Progenitor cell of endocrine pancreas (in vitro differentiated cells): ENCODE measurements around the gene GNG12. TPM values are rescaled to one million over a fixed set of nuclear protein-coding genes. Genes with fewer than 3 reads are reported as not detected.

Source experiments
- DNase-seq: peaks from one replicate; pipeline ENCODE4 v3.0.0; 2021; ENCODE audit warnings: low spot score; ENCODE audit not compliant: unreplicated experiment
- H3K27ac Mint-ChIP-seq: 2 replicates; pipeline ENCODE4 v1.8.0; 2021; ENCODE audit warnings: mild to moderate bottlenecking, moderate library complexity, mixed read lengths
- H3K27me3 Mint-ChIP-seq: 2 replicates; pipeline ENCODE4 v1.8.0; 2021; ENCODE audit warnings: mixed read lengths
- H3K36me3 Mint-ChIP-seq: 2 replicates; pipeline ENCODE4 v1.8.0; 2022; ENCODE audit warnings: mixed read lengths; ENCODE audit not compliant: insufficient read depth
- H3K4me1 Mint-ChIP-seq: 2 replicates; pipeline ENCODE4 v1.8.0; 2021; ENCODE audit warnings: low read depth, mixed read lengths
- H3K4me3 Mint-ChIP-seq: 2 replicates; pipeline ENCODE4 v1.8.0; 2021; ENCODE audit warnings: low read depth, mild to moderate bottlenecking, moderate library complexity, mixed read lengths
- H3K9me3 Mint-ChIP-seq: 2 replicates; pipeline ENCODE4 v1.8.0; 2021; ENCODE audit warnings: low read depth, mixed read lengths
- CTCF ChIP-seq: fragments of 200-600 bp; sonication (generic); IDR thresholded peaks from one replicate; pipeline ENCODE4 v1.5.0; 2021; ENCODE audit warnings: antibody characterized with exemption, mild to moderate bottlenecking; ENCODE audit not compliant: unreplicated experiment
- total RNA-seq: library from RNA; stranded (reverse); gene quantifications from 2 replicates; pipeline ENCODE4 v1.2.1, GENCODE V29; 2021

GNG12 gene
- total RNA-seq, 1 donor from 2014 or later = 8.9 TPM

GRCh38 chr1:67687198-67687545 lies 146.1 kb downstream of the GNG12 start:
- Mint-ChIP-seq H3K27me3 (no peaks in the 10 kb centered on the region), H3K36me3 (peaks cover 13% of the 10 kb centered on the region), H3K4me3 (peak overlapping the region; percentile 91), H3K4me1 (peaks cover 39% of the 10 kb centered on the region), H3K27ac (peak overlapping the region; percentile 97), H3K9me3 (no peaks in the 10 kb centered on the region)
- TF ChIP-seq CTCF = no peak
- no peak for DNase-seq

- TF ChIP-seq CTCF = no peak
- peaks cover 13% of the 10 kb centered on the region for H3K36me3 Mint-ChIP-seq
- no peaks in the 10 kb centered on the region for H3K27me3 Mint-ChIP-seq
- DNase-seq = peak; percentile 37
- peak overlapping the region; percentile 91 for H3K4me3 Mint-ChIP-seq
- H3K27ac Mint-ChIP-seq = peak overlapping the region; percentile 97
- no peaks in the 10 kb centered on the region for H3K9me3 Mint-ChIP-seq
- H3K4me1 Mint-ChIP-seq = peaks cover 37% of the 10 kb centered on the region
These were observed 146.7 kb downstream of the GNG12 start for GRCh38 chr1:67686267-67687197.

GRCh38 chr1:67685558-67686266 lies 147.6 kb downstream of the GNG12 start:
- no peak for TF ChIP-seq CTCF
- Mint-ChIP-seq H3K4me1 (peaks cover 36% of the 10 kb centered on the region), H3K36me3 (peaks cover 13% of the 10 kb centered on the region), H3K27ac (peak overlapping the region; percentile 98), H3K27me3 (no peaks in the 10 kb centered on the region), H3K9me3 (no peaks in the 10 kb centered on the region), H3K4me3 (peak overlapping the region; percentile 91)
- DNase-seq = peak; percentile 26

- H3K4me1 Mint-ChIP-seq = peaks cover 36% of the 10 kb centered on the region
- H3K4me3 Mint-ChIP-seq = peak within 1 kb of the TSS; percentile 91
- DNase-seq = peak; percentile 97
- H3K9me3 Mint-ChIP-seq = no peaks in the 10 kb centered on the region
- peak within 1 kb of the TSS; percentile 98 for H3K27ac Mint-ChIP-seq
- H3K36me3 Mint-ChIP-seq = peaks cover 13% of the 10 kb centered on the region
- H3K27me3 Mint-ChIP-seq = no peaks in the 10 kb centered on the region
- TF ChIP-seq CTCF = no peak
These were observed 148.2 kb downstream of the GNG12 start, which contains the start of gene GADD45A for GRCh38 chr1:67685067-67685557. GADD45A (plus strand) TSS chr1:67685201; CDS start chr1:67685495, 294 bp downstream.

- TF ChIP-seq CTCF = no peak
- Mint-ChIP-seq H3K9me3 (no peaks in the 10 kb centered on the region), H3K4me3 (peak overlapping the region; percentile 91), H3K4me1 (peaks cover 36% of the 10 kb centered on the region), H3K36me3 (peaks cover 13% of the 10 kb centered on the region), H3K27ac (peak overlapping the region; percentile 75), H3K27me3 (no peaks in the 10 kb centered on the region)
- no peak for DNase-seq
These were observed 148.7 kb downstream of the GNG12 start for GRCh38 chr1:67684526-67685066.
